Effector CD4-positive, alpha-beta T cell (primary cell): ENCODE results near the gene CAMK1D.

Source experiments
- DNase-seq: peaks from one replicate; pipeline ENCODE4 v3.0.0-alpha.2; 2020

CAMK1D gene

GRCh38 chr10:12873172-12873571 lies 523.8 kb downstream of the CAMK1D start:
- no peak for DNase-seq

GRCh38 chr10:12874501-12874900 lies 525.2 kb downstream of the CAMK1D start:
- no peak for DNase-seq

GRCh38 chr10:12875100-12875499 lies 525.8 kb downstream of the CAMK1D start:
- DNase-seq, result no peak

DNA sequence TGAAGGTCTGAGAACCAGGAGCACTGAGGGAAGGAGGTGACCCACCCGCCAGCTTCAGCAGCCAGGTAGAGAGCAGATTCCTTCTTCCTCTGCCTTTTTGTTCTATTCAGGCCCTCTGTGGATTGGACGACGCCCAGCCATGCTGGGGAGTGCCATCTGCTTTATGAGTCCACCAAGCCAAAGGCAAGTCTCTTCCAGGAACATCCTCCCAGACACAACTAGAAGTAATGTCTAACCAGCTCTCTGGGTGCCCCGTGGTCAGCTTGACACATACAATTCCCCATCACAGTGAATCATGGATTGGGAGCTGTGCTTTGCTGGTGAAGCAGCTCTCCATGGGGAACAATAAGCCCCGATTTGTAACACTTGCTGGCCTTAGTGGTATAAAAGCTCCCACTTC lies 526.9 kb downstream of the CAMK1D start:
- no peak for DNase-seq

- DNase-seq, result no peak
Measured at GRCh38 chr10:12877150-12877549, 527.8 kb downstream of the CAMK1D start.

DNA sequence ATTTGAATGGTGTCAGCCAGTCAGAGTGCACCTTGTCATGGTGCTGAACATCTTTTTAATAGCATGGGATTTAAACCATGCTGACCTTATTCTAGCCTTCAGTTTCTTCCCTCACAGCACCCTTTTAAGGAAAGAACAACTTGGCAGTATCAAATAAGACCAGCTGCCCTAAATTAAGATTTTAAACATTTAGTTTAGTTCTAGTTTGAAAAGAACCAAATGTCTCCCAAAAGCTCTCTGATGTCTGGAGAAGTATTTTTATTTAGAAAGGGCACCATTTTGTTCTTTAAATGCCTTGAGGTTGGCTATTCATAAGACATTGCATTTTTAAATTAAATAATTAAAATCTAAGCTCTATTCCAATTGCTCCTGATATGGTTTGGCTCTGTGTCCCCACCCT lies 531.1 kb downstream of the CAMK1D start:
- no peak for DNase-seq

- no peak for DNase-seq
Measured at GRCh38 chr10:12884851-12885250, 535.5 kb downstream of the CAMK1D start.
